Heart left ventricle (tissue), 16 donors: Measurements from ENCODE around the gene MYLK4. TPM values are rescaled to one million over a fixed set of nuclear protein-coding genes. Genes with fewer than 3 reads are reported as not detected.

Experiments used
- ATAC-seq, 4 donors: fragments of 200-7000 bp; cut with Tn5 transposase; one replicate each; pipeline ENCODE4 v1.9.1; 2020 to 2022; ENCODE audit warnings: moderate library complexity in 4 of 4, mild to moderate bottlenecking in 3 of 4, moderate number of reproducible peaks in 1 of 4
- DNase-seq, 5 donors: peaks; one replicate each; pipeline ENCODE4 v3.0.0-alpha.2; 2020
- H3K27ac ChIP-seq, 12 donors: fragments of 200-600 bp; sonication (generic) in 4 of 12; one replicate each; pipeline versions ENCODE4 v1.5.0 to v1.8.0; 2016 to 2022; ENCODE audit warnings: mild to moderate bottlenecking in 2 of 12
- H3K27me3 ChIP-seq, 9 donors: fragments of 200-600 bp; sonication (generic) in 2 of 9; one replicate each; pipeline versions ENCODE4 v1.5.1 to v1.8.0; 2016 to 2022; ENCODE audit warnings: mild to moderate bottlenecking in 3 of 9
- H3K36me3 ChIP-seq, 9 donors: fragments of 200-600 bp; sonication (generic) in 2 of 9; one replicate each; pipeline versions ENCODE4 v1.5.0 to v1.8.0; 2018 to 2022; ENCODE audit warnings: mild to moderate bottlenecking in 2 of 9
- H3K4me1 ChIP-seq, 12 donors: fragments of 200-600 bp; sonication (generic) in 4 of 12; one replicate each; pipeline versions ENCODE4 v1.5.0 to v1.8.0; 2016 to 2022; ENCODE audit warnings: mild to moderate bottlenecking in 3 of 12
- H3K4me3 ChIP-seq, 12 donors: fragments of 200-600 bp; sonication (generic) in 4 of 12; one replicate each; pipeline versions ENCODE4 v1.5.0 to v1.8.0; 2017 to 2022; ENCODE audit warnings: mild to moderate bottlenecking in 9 of 12, moderate library complexity in 4 of 12
- H3K9me3 ChIP-seq, 12 donors: fragments of 200-600 bp; sonication (generic) in 4 of 12; one replicate each; pipeline versions ENCODE4 v1.5.0 to v1.8.0; 2016 to 2022; ENCODE audit warnings: mild to moderate bottlenecking in 1 of 12
- POLR2A ChIP-seq, 2 donors: fragments of 450-650 bp; IDR thresholded peaks; one replicate each; pipeline ENCODE4 v1.6.1; 2017; ENCODE audit warnings: antibody characterized with exemption in 2 of 2, mild to moderate bottlenecking in 2 of 2, moderate library complexity in 2 of 2
- WGBS, 4 donors: extraction: QIAGEN DNeasy Blood & Tissue Kit in 2 of 4; methylation state at CpG; one replicate each; pipeline versions ENCODE4 v1.1.5 to v1.1.7; 2013 to 2018; 5-methylcytosine and 5-hydroxymethylcytosine counted together
- intact Hi-C, 10 donors: fragments of 100-400 bp; cut with DNase I; formaldehyde crosslinking; loops; one replicate each; pipeline versions ENCODE4 v1.11.1 to v1.14.2; 2022
- long read RNA-seq, 3 donors: library from polyadenylated mRNA; unstranded; transcript quantifications; one replicate each; pipeline ENCODE4 v2.0.0, GENCODE V29; 2020 to 2021
- polyA plus RNA-seq, 2 donors: library from polyadenylated mRNA; stranded (reverse); fragments of 200-250 nt; gene quantifications; one replicate each; pipeline ENCODE4 v1.2.3, GENCODE V29; 2013
- total RNA-seq, 9 donors: library from RNA; depleted of rRNA in 2 of 9; stranded (reverse); fragments of >200 nt in 2 of 9; fragmentation: NEBNext Ultra II Directional in 3 of 9; extraction: Animal tissue kit (Norgen Biotek cat#: 25700) in 3 of 9; gene quantifications; one replicate each; pipeline versions ENCODE4 v1.1.0 to v1.2.4, GENCODE V29; 2016 to 2023
- TF ChIP-seq, protein P1 (sequence below), 12 donors: fragments of 200-600 bp; sonication (generic) in 4 of 12; IDR thresholded peaks; one replicate each; pipeline versions ENCODE4 v1.5.0 to v1.8.0; 2018 to 2022; ENCODE audit warnings: antibody characterized with exemption in 12 of 12, mild to moderate bottlenecking in 5 of 12
- donor health status: ischemic (EF 13 %, LVEDD 7.1; RV severe dilation, severe dysfunction).
- donor health status: healthy with polysubstance abuse.
- donor health status: DM: no; HTN: yes; CAD: no.
- donor health status: DM: no; HTN: no; CAD: no.
- donor health status: ischemic (EF 25% LVEDD 6.9; RV normal size, moderate dysfunction).
- donor health status: ischemic (EF 25% LVEDD 5.7; RV mildly dilated, moderate dysfunction).
- donor health status: healthy.
- donor health status: DM: yes; HTN: yes; CAD: no.
- donor health status: ischemic (EF 35%, LVEDD 5.7; RV mildly dilated, moderate dysfunction).
- donor health status: nonischemic (EF 11% LVEDD 7.7; RV severe dilation, severe dysfunction).
- donor health status: DM: yes; HTN: yes; CAD: no.
- donor health status: PGD.
- donor health status: ischemic (EF 29% LVEDD 5.4; RV normal size, mild dysfunction).
- donor health status: nonischemic (EF 23%, LVEDD 6.1; RV moderate dilation, normal function).

Gene MYLK4
- total RNA-seq: 1 to 10 TPM in 3 of 9 donors, under 1 TPM in 6; 0.28 to 1.6 (median 0.80) TPM
- polyA plus RNA-seq: under 1 TPM; 0.14 to 0.38 TPM
- long read RNA-seq, donor 1: 0 reads
- long read RNA-seq, donor 2, partial matches to known transcripts: 1 of 4 reads
- long read RNA-seq, donor 2, other reads (novel, unspliced or antisense): 3 of 4 reads
- long read RNA-seq, donor 3, partial matches to known transcripts: 1 of 3 reads
- long read RNA-seq, donor 3, other reads (novel, unspliced or antisense): 2 of 3 reads

- Histone ChIP-seq H3K27ac (peak within 1 kb of the TSS in 1 of 12 donors; percentile 11), H3K4me3 (peak within 1 kb of the TSS in 8 of 12 donors; percentile 2 to 41 (median 20)), H3K4me1 (peaks cover 0 to 15% (median 11%) of the 10 kb centered on the region in 12 donors), H3K36me3 (no peaks in the 10 kb centered on the region), H3K9me3 (no peaks in the 10 kb centered on the region), H3K27me3 (no peaks in the 10 kb centered on the region)
- ATAC-seq: no peak
- WGBS, 4 donors: 86 to 90% (median 87%) methylated on average over 7 of the region's 7 CpGs
- TF ChIP-seq, protein P1, sequence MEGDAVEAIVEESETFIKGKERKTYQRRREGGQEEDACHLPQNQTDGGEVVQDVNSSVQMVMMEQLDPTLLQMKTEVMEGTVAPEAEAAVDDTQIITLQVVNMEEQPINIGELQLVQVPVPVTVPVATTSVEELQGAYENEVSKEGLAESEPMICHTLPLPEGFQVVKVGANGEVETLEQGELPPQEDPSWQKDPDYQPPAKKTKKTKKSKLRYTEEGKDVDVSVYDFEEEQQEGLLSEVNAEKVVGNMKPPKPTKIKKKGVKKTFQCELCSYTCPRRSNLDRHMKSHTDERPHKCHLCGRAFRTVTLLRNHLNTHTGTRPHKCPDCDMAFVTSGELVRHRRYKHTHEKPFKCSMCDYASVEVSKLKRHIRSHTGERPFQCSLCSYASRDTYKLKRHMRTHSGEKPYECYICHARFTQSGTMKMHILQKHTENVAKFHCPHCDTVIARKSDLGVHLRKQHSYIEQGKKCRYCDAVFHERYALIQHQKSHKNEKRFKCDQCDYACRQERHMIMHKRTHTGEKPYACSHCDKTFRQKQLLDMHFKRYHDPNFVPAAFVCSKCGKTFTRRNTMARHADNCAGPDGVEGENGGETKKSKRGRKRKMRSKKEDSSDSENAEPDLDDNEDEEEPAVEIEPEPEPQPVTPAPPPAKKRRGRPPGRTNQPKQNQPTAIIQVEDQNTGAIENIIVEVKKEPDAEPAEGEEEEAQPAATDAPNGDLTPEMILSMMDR (IDR thresholded peaks at IDR 0.05): no peak
- no peak for TF ChIP-seq POLR2A (IDR thresholded peaks at IDR 0.05)
- intact Hi-C loops: loop anchor here in 4 of 10 donors (5.0 to 10.0 kb wide), 2 partner anchors 1154 to 1156 kb away; no protein-coding TSS in a partner anchor
- no peak for DNase-seq
These were observed at the start of gene MYLK4 for GRCh38 chr6:2750832-2751231. MYLK4 (minus strand) TSS chr6:2750922; CDS start chr6:2749294, 1,628 bp downstream.

DNA sequence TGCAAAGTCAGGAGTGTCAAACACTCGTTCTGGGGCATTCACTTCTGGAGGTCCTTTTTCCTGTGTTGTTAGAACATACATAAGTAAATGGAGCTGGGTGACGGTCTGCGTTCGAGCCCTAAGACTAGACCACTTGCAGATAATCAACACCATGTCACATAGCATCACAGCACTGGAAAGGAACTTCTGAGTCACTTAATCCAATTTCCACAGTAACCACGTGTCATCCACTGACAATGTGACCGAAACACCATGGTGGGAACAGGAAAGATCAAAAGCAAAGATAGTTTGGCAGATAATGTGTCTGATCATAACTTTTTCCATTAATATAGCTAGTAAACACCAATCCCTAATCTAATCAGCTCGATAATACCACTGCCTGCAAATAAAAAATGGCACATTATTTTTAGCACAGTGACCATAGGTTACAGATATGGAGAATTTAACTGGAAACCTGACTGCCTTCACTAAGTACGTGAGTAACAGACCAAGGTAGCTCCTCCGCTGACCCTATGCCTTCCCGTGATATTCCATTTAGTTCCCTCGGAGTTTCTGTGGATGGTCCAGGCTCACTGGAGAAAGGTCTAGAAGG, 49.3 kb upstream of the MYLK4 start:
- no peak for DNase-seq
- Histone ChIP-seq H3K27me3 (no peaks in the 10 kb centered on the region), H3K4me3 (no peak overlapping the region), H3K9me3 (no peaks in the 10 kb centered on the region), H3K36me3 (peaks cover 0 to 3% (median 0%) of the 10 kb centered on the region in 9 donors), H3K4me1 (peaks cover 0 to 35% (median 5%) of the 10 kb centered on the region in 12 donors), H3K27ac (peak overlapping the region in 2 of 12 donors; percentile 30 to 40)
- TF ChIP-seq, protein P1 (IDR thresholded peaks at IDR 0.05): no peak
- TF ChIP-seq POLR2A (IDR thresholded peaks at IDR 0.05): no peak
- ATAC-seq: peak; percentile 31 to 67 (median 44)
- intact Hi-C loops: loop anchor here in 1 of 10 donors (5.0 kb wide), 1 partner anchor 37 kb away; no protein-coding TSS in a partner anchor
- WGBS, 4 donors: 54 to 64% (median 56%) methylated on average over 11 of the region's 11 CpGs

DNA sequence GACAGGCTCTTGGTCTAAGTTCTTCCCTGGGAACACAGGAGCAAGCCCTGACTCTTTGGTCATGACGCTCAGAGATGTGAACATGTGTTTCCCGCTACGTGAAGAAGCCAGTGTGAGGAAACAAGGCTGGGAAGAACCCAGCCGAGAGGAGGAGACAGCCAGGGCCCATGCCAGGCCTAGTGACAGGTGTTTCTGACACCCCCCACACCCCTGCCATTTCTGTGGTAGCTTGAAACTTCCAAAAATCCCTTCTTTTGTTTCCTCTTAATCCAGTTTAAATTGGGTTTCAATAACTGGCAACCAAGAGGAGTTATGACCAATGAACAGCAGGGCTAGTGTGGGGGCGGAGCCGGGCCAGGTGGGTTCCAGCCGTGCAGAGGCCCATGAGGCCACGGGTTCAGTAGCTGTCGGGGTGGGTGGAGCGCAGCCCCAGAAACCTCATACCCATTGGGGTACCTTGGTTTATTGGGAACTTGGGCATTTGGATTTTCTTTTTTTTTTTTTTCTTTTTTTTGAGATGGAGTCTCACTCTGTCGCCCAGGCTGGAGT, 47.9 kb upstream of the MYLK4 start:
- peaks cover 0 to 42% (median 9%) of the 10 kb centered on the region in 12 donors for H3K4me1 ChIP-seq
- H3K4me3 ChIP-seq: no peak overlapping the region
- H3K27me3 ChIP-seq: no peaks in the 10 kb centered on the region
- ATAC-seq (no peak), DNase-seq (no peak)
- no peak overlapping the region for H3K27ac ChIP-seq
- H3K9me3 ChIP-seq: no peaks in the 10 kb centered on the region
- WGBS, 4 donors: 80 to 93% (median 84%) methylated on average over 11 of the region's 11 CpGs
- peaks cover 0 to 3% (median 0%) of the 10 kb centered on the region in 9 donors for H3K36me3 ChIP-seq
- intact Hi-C loops: loop anchor here in 1 of 10 donors (5.0 kb wide), 1 partner anchor 39 kb away; no protein-coding TSS in a partner anchor
- TF ChIP-seq, protein P1 (IDR thresholded peaks at IDR 0.05): no peak
- TF ChIP-seq POLR2A (IDR thresholded peaks at IDR 0.05): no peak

DNA sequence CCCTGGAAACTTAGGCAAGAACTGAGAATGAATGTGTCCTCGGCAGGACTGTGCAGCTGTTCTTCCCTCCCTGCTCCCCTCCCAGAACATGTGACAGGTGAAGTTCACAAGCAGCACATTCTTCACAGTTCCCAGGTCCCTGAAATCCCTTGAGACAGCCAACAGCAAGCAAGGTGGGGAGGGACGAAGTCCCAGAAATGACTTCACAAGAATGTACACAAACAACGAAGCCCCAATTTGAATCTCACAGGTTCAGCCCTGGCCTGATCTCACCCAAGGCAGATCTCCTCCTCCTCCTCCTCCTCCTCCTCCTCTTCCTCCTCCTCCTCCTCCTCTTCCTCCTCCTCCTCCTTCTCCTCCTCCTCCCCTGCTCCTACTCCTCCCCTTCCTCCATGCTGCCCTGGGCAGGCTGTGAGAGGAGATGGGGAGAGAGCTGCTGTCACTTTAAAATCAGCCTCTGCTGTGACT, 46.9 kb upstream of the MYLK4 start:
- 48 to 65% (median 55%) methylated on average over 3 of the region's 3 CpGs for WGBS, 4 donors
- intact Hi-C loops: loop anchor here in 1 of 10 donors (5.0 kb wide), 1 partner anchor 40 kb away; no protein-coding TSS in a partner anchor

More for the DNA sequence above, 46.9 kb upstream of the MYLK4 start:
- Histone ChIP-seq H3K27me3 (no peaks in the 10 kb centered on the region), H3K4me1 (peaks cover 0 to 53% (median 16%) of the 10 kb centered on the region in 12 donors), H3K27ac (peak overlapping the region in 1 of 12 donors; percentile 13), H3K36me3 (peaks cover 0 to 3% (median 0%) of the 10 kb centered on the region in 9 donors), H3K4me3 (no peak overlapping the region), H3K9me3 (no peaks in the 10 kb centered on the region)
- TF ChIP-seq, protein P1 (IDR thresholded peaks at IDR 0.05): no peak
- no peak for TF ChIP-seq POLR2A (IDR thresholded peaks at IDR 0.05)
- ATAC-seq (no peak), DNase-seq (no peak)
